HL-60 (cell line): Measurements from ENCODE around the gene GNS.

Experiments
- DNase-seq, 2 experiments: peaks; one replicate each; pipeline ENCODE4 v3.0.0-alpha.2; 2010 to 2020; ENCODE audit warnings: low read depth in 1 of 2, low spot score in 1 of 2
- H3K27ac ChIP-seq: fragments of 250-450 bp; sonication (Bioruptor Pico); replicated peaks from 2 replicates; pipeline ENCODE4 v1.5.1; 2020; ENCODE audit warnings: mild to moderate bottlenecking, moderate library complexity
- H3K27me3 ChIP-seq: fragments of 250-450 bp; sonication (Bioruptor Pico); 2 replicates; pipeline ENCODE4 v1.5.1; 2021; ENCODE audit warnings: mild to moderate bottlenecking, moderate library complexity; ENCODE audit not compliant: insufficient read depth, poor library complexity, severe bottlenecking
- H3K4me3 ChIP-seq: replicated peaks from 2 replicates; pipeline ENCODE4 v1.5.1; 2011; ENCODE audit warnings: mild to moderate bottlenecking, control low read depth, low read length; ENCODE audit not compliant: insufficient read depth
- CTCF ChIP-seq: IDR thresholded peaks from one replicate; pipeline ENCODE4 v1.5.1; 2011; ENCODE audit warnings: low read length, control low read depth, inconsistent platforms; ENCODE audit not compliant: insufficient read depth
- GABPA ChIP-seq: IDR thresholded peaks from 2 replicates; pipeline ENCODE4 v1.6.1; 2012; ENCODE audit warnings: low read depth
- POLR2AphosphoS5 ChIP-seq: IDR thresholded peaks from 2 replicates; pipeline ENCODE4 v1.6.1; 2012; ENCODE audit warnings: low read depth
- REST ChIP-seq: IDR thresholded peaks from 2 replicates; pipeline ENCODE4 v1.6.1; 2012; ENCODE audit warnings: low read depth; ENCODE audit not compliant: insufficient replicate concordance
- SPI1 ChIP-seq: IDR thresholded peaks from 2 replicates; pipeline ENCODE4 v1.6.1; 2012; ENCODE audit warnings: low read depth, mild to moderate bottlenecking, borderline replicate concordance

GNS gene

GRCh38 chr12:64753427-64753826 is 5.8 kb downstream of the GNS start:
- no peaks in the 10 kb centered on the region for H3K27me3 ChIP-seq
- H3K27ac ChIP-seq = no peak overlapping the region
- TF ChIP-seq CTCF (no peak), GABPA (no peak), REST (no peak), SPI1 (no peak)
- H3K4me3 ChIP-seq = no peak overlapping the region
- DNase-seq = no peak

- H3K4me3 ChIP-seq = no peak overlapping the region
- no peak for TF ChIP-seq POLR2AphosphoS5
- no peak for TF ChIP-seq CTCF
- no peak for TF ChIP-seq SPI1
- TF ChIP-seq REST = no peak
- TF ChIP-seq GABPA = no peak
- DNase-seq = no peak
- H3K27me3 ChIP-seq = no peaks in the 10 kb centered on the region
- H3K27ac ChIP-seq = no peak overlapping the region
Observed at GRCh38 chr12:64752833-64753238, 6.4 kb downstream of the GNS start.

GRCh38 chr12:64752032-64752431 is 7.2 kb downstream of the GNS start:
- no peak overlapping the region for H3K4me3 ChIP-seq
- no peak for TF ChIP-seq SPI1
- TF ChIP-seq CTCF = no peak
- no peak for TF ChIP-seq POLR2AphosphoS5
- TF ChIP-seq REST = no peak
- DNase-seq = no peak
- H3K27ac ChIP-seq = no peak overlapping the region
- no peaks in the 10 kb centered on the region for H3K27me3 ChIP-seq
